IPS DF 19.7 (cell line): ENCODE results near the gene SUPT3H.
"Not testable (repeated sequence)": the region's sequence is repeated elsewhere in the genome, so short reads cannot be mapped to it uniquely, and the experiment has no call there.

Experiments
- DNase-seq: peaks from one replicate; pipeline ENCODE4 v3.0.0-alpha.2; 2013; ENCODE audit warnings: low read depth, low spot score

Gene SUPT3H

GRCh38 chr6:44900358-44900757 lies 477.4 kb downstream of the SUPT3H start:
- DNase-seq: not testable (repeated sequence)

- no peak for DNase-seq
Observed at GRCh38 chr6:44898296-44898930, 479.3 kb downstream of the SUPT3H start.

GRCh38 chr6:44897316-44897715 lies 480.4 kb downstream of the SUPT3H start:
- DNase-seq: no peak

GRCh38 chr6:44896701-44897100 lies 481.0 kb downstream of the SUPT3H start:
- no peak for DNase-seq

GRCh38 chr6:44892579-44892978 lies 485.2 kb downstream of the SUPT3H start:
- DNase-seq: no peak

- DNase-seq: not testable (repeated sequence)
Observed at GRCh38 chr6:44879071-44879470, 498.7 kb downstream of the SUPT3H start.

GRCh38 chr6:44876638-44877037 lies 501.1 kb downstream of the SUPT3H start:
- DNase-seq: not testable (repeated sequence)

- DNase-seq: no peak
Observed at GRCh38 chr6:44869321-44869897, 508.3 kb downstream of the SUPT3H start.

- DNase-seq: no peak
Observed at GRCh38 chr6:44868910-44869309, 508.8 kb downstream of the SUPT3H start.

- no peak for DNase-seq
Observed at GRCh38 chr6:44868335-44868668, 509.4 kb downstream of the SUPT3H start.

GRCh38 chr6:44867571-44868334 lies 510.0 kb downstream of the SUPT3H start:
- no peak for DNase-seq

- not testable (repeated sequence) for DNase-seq
Observed at GRCh38 chr6:44865184-44865583, 512.5 kb downstream of the SUPT3H start.

- DNase-seq: no peak
Observed at GRCh38 chr6:44859901-44860410, 517.8 kb downstream of the SUPT3H start.

GRCh38 chr6:44858998-44859397 lies 518.7 kb downstream of the SUPT3H start:
- DNase-seq: no peak

- no peak for DNase-seq
Observed at GRCh38 chr6:44856479-44856878, 521.3 kb downstream of the SUPT3H start.

- no peak for DNase-seq
Observed at GRCh38 chr6:44855562-44856411, 521.9 kb downstream of the SUPT3H start.

GRCh38 chr6:44854712-44855443 lies 522.9 kb downstream of the SUPT3H start:
- DNase-seq: no peak

GRCh38 chr6:44851176-44851575 lies 526.6 kb downstream of the SUPT3H start:
- no peak for DNase-seq

- no peak for DNase-seq
Observed at GRCh38 chr6:44850312-44850711, 527.4 kb downstream of the SUPT3H start.

GRCh38 chr6:44849806-44850205 lies 527.9 kb downstream of the SUPT3H start:
- no peak for DNase-seq

GRCh38 chr6:44843734-44844133 lies 534.0 kb downstream of the SUPT3H start:
- DNase-seq: no peak
